Breast epithelium (tissue), 4 donors: ENCODE data around the gene CARHSP1. TPM values are rescaled to one million over a fixed set of nuclear protein-coding genes. Genes with fewer than 3 reads are reported as not detected.

Experiments
- DNase-seq, 2 donors: peaks; one replicate each; pipeline ENCODE4 v3.0.0-alpha.2; 2019; ENCODE audit warnings: low spot score in 2 of 2
- H3K27ac ChIP-seq, 2 donors: fragments of 200-600 bp; sonication (generic) in 1 of 2; one replicate each; pipeline ENCODE4 v1.5.1; 2016 to 2019; ENCODE audit warnings: mild to moderate bottlenecking in 1 of 2
- H3K27me3 ChIP-seq, 2 donors: fragments of 200-600 bp; sonication (generic) in 1 of 2; one replicate each; pipeline versions ENCODE4 v1.5.1 to v1.6.0; 2017 to 2019; ENCODE audit warnings: control low read depth in 1 of 2, mild to moderate bottlenecking in 1 of 2
- H3K36me3 ChIP-seq: fragments of 200-600 bp; one replicate; pipeline ENCODE4 v1.5.1; 2019
- H3K4me1 ChIP-seq, 2 donors: fragments of 200-600 bp; sonication (generic); one replicate each; pipeline ENCODE4 v1.5.1; 2016 to 2019; ENCODE audit warnings: control low read depth in 1 of 2
- H3K4me3 ChIP-seq, 3 donors: fragments of 200-600 bp; sonication (generic); 1 replicate in 2 of 3; 2 replicates in 1 of 3; pipeline ENCODE4 v1.5.1; 2016 to 2019; ENCODE audit warnings: mild to moderate bottlenecking in 3 of 3, moderate library complexity in 2 of 3
- H3K9me3 ChIP-seq, 2 donors: fragments of 200-600 bp; sonication (generic) in 1 of 2; one replicate each; pipeline ENCODE4 v1.5.1; 2016 to 2019; ENCODE audit warnings: control low read depth in 1 of 2
- POLR2A ChIP-seq: fragments of 450-650 bp; IDR thresholded peaks from one replicate; pipeline ENCODE4 v1.6.1; 2016; ENCODE audit warnings: antibody characterized with exemption, mild to moderate bottlenecking, moderate library complexity
- POLR2AphosphoS5 ChIP-seq, 3 donors: sonication (generic); formaldehyde crosslinking; IDR thresholded peaks; one replicate each; pipeline ENCODE4 v1.6.1; 2017; ENCODE audit warnings: antibody characterized with exemption in 3 of 3
- intact Hi-C: fragments of 100-400 bp; cut with DNase I; formaldehyde crosslinking; loops from one replicate; pipeline ENCODE4 v1.15.1; 2023; ENCODE audit warnings: low total_unique reads
- total RNA-seq, 3 donors: library from RNA; depleted of rRNA; stranded (reverse); fragments of >200 nt; gene quantifications; one replicate each; pipeline ENCODE4 v1.1.0, GENCODE V29; 2016
- TF ChIP-seq, protein P1 (sequence below), 3 donors: fragments of 450-650 bp; IDR thresholded peaks; one replicate each; pipeline ENCODE4 v1.5.1; 2016 to 2017; ENCODE audit warnings: antibody characterized with exemption in 3 of 3, mild to moderate bottlenecking in 3 of 3, moderate library complexity in 3 of 3

CARHSP1 gene
- total RNA-seq, 3 donors from 2014 or later = 58.6 to 126 (median 83.9) TPM

DNA sequence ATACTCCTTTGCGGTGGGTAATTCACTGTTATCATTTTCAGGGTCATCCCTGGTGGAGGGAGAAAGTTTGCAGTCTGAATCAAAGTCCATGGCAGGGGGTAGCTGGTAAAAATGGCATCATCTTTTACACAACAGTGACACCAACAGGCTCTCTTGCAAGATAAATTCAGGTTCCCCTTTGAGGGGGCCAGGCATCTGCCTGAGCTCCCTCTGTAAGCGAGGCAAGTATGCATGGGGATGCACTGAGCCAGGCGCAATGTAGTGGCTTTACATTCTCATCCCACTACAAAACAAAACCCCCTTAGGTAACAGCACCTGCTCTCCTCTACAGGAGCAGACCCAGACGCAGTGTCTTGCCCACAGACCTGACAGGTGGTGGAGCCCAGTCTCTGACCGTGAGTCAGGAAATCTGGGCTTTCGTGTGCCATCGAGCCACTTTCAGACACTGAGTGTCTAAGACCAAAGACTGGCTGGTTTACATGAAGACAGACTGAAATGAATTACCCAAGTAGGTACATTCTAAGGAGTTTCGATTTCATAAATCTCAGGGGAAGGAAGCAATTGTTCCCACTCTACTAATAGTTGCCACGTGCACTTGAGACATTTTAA is 31.0 kb upstream of the CARHSP1 start:
- Histone ChIP-seq H3K27ac (no peak overlapping the region), H3K9me3 (no peaks in the 10 kb centered on the region), H3K27me3 (no peaks in the 10 kb centered on the region), H3K4me1 (no peaks in the 10 kb centered on the region), H3K4me3 (no peak overlapping the region), H3K36me3 (peaks cover 26% of the 10 kb centered on the region)
- intact Hi-C loops = no loop called here
- no peak for DNase-seq
- no peak for TF ChIP-seq POLR2A
- TF ChIP-seq POLR2AphosphoS5 (IDR thresholded peaks at IDR 0.05) = no peak
- TF ChIP-seq, protein P1, sequence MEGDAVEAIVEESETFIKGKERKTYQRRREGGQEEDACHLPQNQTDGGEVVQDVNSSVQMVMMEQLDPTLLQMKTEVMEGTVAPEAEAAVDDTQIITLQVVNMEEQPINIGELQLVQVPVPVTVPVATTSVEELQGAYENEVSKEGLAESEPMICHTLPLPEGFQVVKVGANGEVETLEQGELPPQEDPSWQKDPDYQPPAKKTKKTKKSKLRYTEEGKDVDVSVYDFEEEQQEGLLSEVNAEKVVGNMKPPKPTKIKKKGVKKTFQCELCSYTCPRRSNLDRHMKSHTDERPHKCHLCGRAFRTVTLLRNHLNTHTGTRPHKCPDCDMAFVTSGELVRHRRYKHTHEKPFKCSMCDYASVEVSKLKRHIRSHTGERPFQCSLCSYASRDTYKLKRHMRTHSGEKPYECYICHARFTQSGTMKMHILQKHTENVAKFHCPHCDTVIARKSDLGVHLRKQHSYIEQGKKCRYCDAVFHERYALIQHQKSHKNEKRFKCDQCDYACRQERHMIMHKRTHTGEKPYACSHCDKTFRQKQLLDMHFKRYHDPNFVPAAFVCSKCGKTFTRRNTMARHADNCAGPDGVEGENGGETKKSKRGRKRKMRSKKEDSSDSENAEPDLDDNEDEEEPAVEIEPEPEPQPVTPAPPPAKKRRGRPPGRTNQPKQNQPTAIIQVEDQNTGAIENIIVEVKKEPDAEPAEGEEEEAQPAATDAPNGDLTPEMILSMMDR (IDR thresholded peaks at IDR 0.05) = no peak

GRCh38 chr16:8898660-8899318 is 30.0 kb upstream of the CARHSP1 start:
- TF ChIP-seq POLR2AphosphoS5 (IDR thresholded peaks at IDR 0.05) = no peak
- TF ChIP-seq, protein P1 (IDR thresholded peaks at IDR 0.05) = no peak
- no peak for DNase-seq
- H3K4me1 ChIP-seq = no peaks in the 10 kb centered on the region
- no peak overlapping the region for H3K4me3 ChIP-seq
- peaks cover 22% of the 10 kb centered on the region for H3K36me3 ChIP-seq
- no peak overlapping the region for H3K27ac ChIP-seq
- no peaks in the 10 kb centered on the region for H3K27me3 ChIP-seq
- intact Hi-C loops = no loop called here
- no peaks in the 10 kb centered on the region for H3K9me3 ChIP-seq

DNA sequence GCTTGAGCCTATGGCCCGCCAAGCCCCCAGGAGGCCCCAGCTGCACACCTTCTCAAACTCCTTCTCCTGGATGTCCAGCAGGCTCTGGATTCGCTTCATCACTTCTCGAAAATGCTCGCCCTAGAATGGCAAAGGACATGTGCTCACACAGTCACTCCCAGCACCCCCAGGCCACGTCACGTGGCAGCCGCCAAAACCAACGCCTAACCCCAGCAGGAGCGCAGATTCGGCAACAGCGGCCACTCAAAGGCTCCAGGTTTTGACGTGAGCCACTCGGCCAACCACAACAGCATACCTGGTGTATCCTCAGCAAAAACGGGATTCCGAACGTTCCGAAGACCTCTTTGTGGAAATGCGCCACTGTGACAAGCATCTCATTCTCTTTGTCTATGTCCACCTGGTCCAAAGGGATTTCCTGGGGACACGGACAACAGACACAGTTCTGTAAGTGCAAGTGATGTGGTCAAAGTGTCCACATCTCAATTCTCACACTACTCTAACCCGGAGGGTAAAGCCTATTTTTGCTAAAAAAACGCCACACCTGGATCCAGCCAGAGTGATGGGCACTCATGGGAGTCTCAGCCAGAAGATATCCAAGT is 26.0 kb upstream of the CARHSP1 start:
- H3K27ac ChIP-seq = no peak overlapping the region
- H3K4me1 ChIP-seq = no peaks in the 10 kb centered on the region
- no peak for DNase-seq
- H3K36me3 ChIP-seq = peaks cover 13% of the 10 kb centered on the region
- intact Hi-C loops = no loop called here
- H3K4me3 ChIP-seq = no peak overlapping the region
- TF ChIP-seq, protein P1 (IDR thresholded peaks at IDR 0.05) = no peak
- no peak for TF ChIP-seq POLR2A
- TF ChIP-seq POLR2AphosphoS5 (IDR thresholded peaks at IDR 0.05) = no peak
- no peaks in the 10 kb centered on the region for H3K9me3 ChIP-seq
- H3K27me3 ChIP-seq = no peaks in the 10 kb centered on the region

DNA sequence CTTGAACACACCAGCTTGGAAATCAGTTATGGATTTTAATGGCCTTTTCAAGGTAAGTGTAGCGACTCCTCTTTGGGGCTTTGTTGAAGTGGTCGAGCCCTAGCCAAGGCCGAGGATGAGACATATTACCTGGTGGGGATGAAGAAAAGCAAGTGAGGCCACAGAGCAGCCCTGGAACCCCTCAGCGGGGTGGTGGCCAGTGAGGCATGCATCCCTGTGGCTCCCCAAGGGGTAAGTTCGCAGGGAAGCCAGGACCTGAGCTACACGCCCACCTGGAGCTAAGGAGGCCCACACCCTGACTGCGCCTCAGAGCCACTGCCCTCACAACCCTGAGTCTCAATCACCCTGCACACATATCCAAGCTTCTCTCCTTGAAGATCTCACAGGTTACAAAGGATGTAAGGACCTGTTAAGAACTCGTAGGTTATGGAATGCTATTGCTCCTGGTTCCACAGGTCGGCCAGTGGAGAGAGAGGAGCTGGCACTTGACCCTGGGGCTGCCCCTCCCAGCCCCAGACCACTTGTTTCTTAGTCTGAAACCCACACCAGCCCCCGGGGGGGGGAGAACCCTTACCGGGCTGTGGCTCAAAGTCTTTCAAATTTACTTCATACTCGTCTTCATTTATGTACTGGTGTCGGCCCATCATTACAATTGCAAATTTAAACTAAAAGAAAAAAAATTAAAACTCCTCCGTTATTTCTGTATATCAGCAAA is 25.3 kb upstream of the CARHSP1 start:
- Histone ChIP-seq H3K27ac (no peak overlapping the region), H3K4me1 (no peaks in the 10 kb centered on the region), H3K9me3 (no peaks in the 10 kb centered on the region), H3K27me3 (no peaks in the 10 kb centered on the region), H3K4me3 (no peak overlapping the region), H3K36me3 (peaks cover 7% of the 10 kb centered on the region)
- TF ChIP-seq, protein P1 (IDR thresholded peaks at IDR 0.05) = no peak
- TF ChIP-seq POLR2A = no peak
- no peak for TF ChIP-seq POLR2AphosphoS5 (IDR thresholded peaks at IDR 0.05)
- DNase-seq = no peak
- intact Hi-C loops = no loop called here

GRCh38 chr16:8893426-8893825 is 24.6 kb upstream of the CARHSP1 start:
- DNase-seq = no peak
- Histone ChIP-seq H3K36me3 (peaks cover 7% of the 10 kb centered on the region), H3K27ac (no peak overlapping the region), H3K27me3 (no peaks in the 10 kb centered on the region), H3K4me3 (no peak overlapping the region), H3K4me1 (no peaks in the 10 kb centered on the region), H3K9me3 (no peaks in the 10 kb centered on the region)
- intact Hi-C loops = no loop called here
- TF ChIP-seq POLR2A = no peak
- TF ChIP-seq POLR2AphosphoS5 (IDR thresholded peaks at IDR 0.05) = no peak
- TF ChIP-seq, protein P1 (IDR thresholded peaks at IDR 0.05) = no peak
